Measurements from ENCODE around the gene VSIG1. TPM values are rescaled to one million over a fixed set of nuclear protein-coding genes. Genes with fewer than 3 reads are reported as not detected.

VSIG1 gene
- total and polyA plus RNA-seq, 11 donors, result 0.22 to 0.35 (median 0.25) TPM; not detected in 8

GRCh38 chrX:108070891-108071290, 26.0 kb downstream of the VSIG1 start:
- ATAC-seq, result no peak
- intact Hi-C loops (cut with DNase I), result loop anchor here in 3 of 10 donors (5.0 to 10.0 kb wide), 2 partner anchors 46 to 49 kb away; no protein-coding TSS in a partner anchor
- WGBS, 4 donors, result 57 to 92% (median 66%) methylated on average over 4 of the region's 4 CpGs

GRCh38 chrX:108071578-108071977, 26.7 kb downstream of the VSIG1 start:
- Histone ChIP-seq H3K4me3 (no peak overlapping the region), H3K4me1 (no peaks in the 10 kb centered on the region), H3K9me3 (no peaks in the 10 kb centered on the region), H3K27ac (no peak overlapping the region), H3K36me3 (no peaks in the 10 kb centered on the region), H3K27me3 (peaks cover 0 to 42% (median 0%) of the 10 kb centered on the region in 9 donors)
- no peak for TF ChIP-seq CTCF (IDR thresholded peaks at IDR 0.05)
- no peak for TF ChIP-seq POLR2A (IDR thresholded peaks at IDR 0.05)
- intact Hi-C loops (cut with DNase I), result loop anchor here in 3 of 10 donors (5.0 to 10.0 kb wide), 2 partner anchors 47 to 49 kb away; no protein-coding TSS in a partner anchor
- WGBS, 4 donors, result 74 to 100% (median 85%) methylated on average over 1 of the region's 1 CpG
- DNase-seq (no peak), ATAC-seq (no peak)

More at GRCh38 chrX:108070891-108071290, 26.0 kb downstream of the VSIG1 start:
- H3K4me3 ChIP-seq, result no peak overlapping the region
- no peak for TF ChIP-seq CTCF (IDR thresholded peaks at IDR 0.05)
- no peak for TF ChIP-seq POLR2A (IDR thresholded peaks at IDR 0.05)
- no peak overlapping the region for H3K27ac ChIP-seq
- H3K4me1 ChIP-seq, result no peaks in the 10 kb centered on the region
- no peaks in the 10 kb centered on the region for H3K36me3 ChIP-seq
- no peak for DNase-seq
- H3K9me3 ChIP-seq, result no peaks in the 10 kb centered on the region
- peaks cover 0 to 44% (median 0%) of the 10 kb centered on the region in 9 donors for H3K27me3 ChIP-seq

DNA sequence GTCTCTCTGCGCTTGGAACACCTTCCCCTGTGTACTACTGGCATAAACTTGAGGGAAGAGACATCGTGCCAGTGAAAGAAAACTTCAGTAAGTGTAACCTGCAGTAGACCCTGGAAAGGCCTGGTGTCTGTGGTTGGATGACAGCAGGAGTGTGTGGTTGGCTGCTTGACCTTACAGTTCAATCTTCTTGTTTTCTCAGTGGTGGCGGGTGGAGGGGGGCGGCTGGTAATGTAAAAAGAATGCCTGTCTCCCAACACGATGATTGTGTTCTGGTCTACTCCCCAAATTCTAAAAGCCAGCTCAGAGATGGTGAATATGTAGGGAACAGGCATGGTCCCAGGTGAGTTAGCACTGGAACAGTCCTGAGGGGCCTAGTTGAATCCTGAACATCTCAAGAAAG, 27.9 kb downstream of the VSIG1 start:
- ATAC-seq, result no peak
- 76 to 81% (median 79%) methylated on average over 5 of the region's 5 CpGs for WGBS, 4 donors
- intact Hi-C loops (cut with DNase I), result loop anchor here in 4 of 10 donors (2.0 to 10.0 kb wide), 3 partner anchors 48 to 52 kb away; no protein-coding TSS in a partner anchor
- TF ChIP-seq CTCF (IDR thresholded peaks at IDR 0.05) (no peak), POLR2A (IDR thresholded peaks at IDR 0.05) (no peak)
- no peak overlapping the region for H3K27ac ChIP-seq
- H3K27me3 ChIP-seq, result peaks cover 0 to 33% (median 0%) of the 10 kb centered on the region in 9 donors
- H3K4me1 ChIP-seq, result no peaks in the 10 kb centered on the region
- no peak overlapping the region for H3K4me3 ChIP-seq
- no peak for DNase-seq
- H3K9me3 ChIP-seq, result no peaks in the 10 kb centered on the region
- no peaks in the 10 kb centered on the region for H3K36me3 ChIP-seq

DNA sequence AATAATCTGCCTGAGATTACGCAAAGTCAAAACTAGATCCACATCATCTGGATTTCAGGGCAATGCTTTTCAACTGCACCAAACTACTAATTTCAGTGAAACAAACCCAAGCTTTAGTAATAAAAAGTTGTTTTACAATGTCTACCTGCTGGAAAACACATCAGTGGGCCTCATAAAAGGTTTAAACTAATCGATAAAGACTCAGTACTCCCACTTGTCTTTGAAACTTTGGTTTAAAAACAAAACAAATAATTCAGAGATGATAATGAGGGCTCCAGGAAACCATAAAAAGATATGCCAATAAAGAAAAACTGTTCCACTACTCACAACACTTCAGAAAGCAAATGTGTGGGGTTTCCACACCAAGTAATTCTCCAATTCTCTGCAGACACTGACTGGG, 36.2 kb downstream of the VSIG1 start:
- WGBS, 4 donors, result 85 to 95% (median 89%) methylated on average over 2 of the region's 2 CpGs
- no peak for TF ChIP-seq POLR2A (IDR thresholded peaks at IDR 0.05)
- no peak for TF ChIP-seq CTCF (IDR thresholded peaks at IDR 0.05)
- H3K27ac ChIP-seq, result no peak overlapping the region
- intact Hi-C loops (cut with DNase I), result loop anchor here in 1 of 10 donors (10.0 kb wide), 1 partner anchor 54 kb away; no protein-coding TSS in a partner anchor
- ATAC-seq (no peak), DNase-seq (no peak)
- H3K9me3 ChIP-seq, result no peaks in the 10 kb centered on the region
- H3K27me3 ChIP-seq, result peaks cover 0 to 3% (median 0%) of the 10 kb centered on the region in 9 donors
- H3K4me3 ChIP-seq, result no peak overlapping the region
- H3K36me3 ChIP-seq, result peaks cover 0 to 29% (median 1%) of the 10 kb centered on the region in 9 donors
- no peaks in the 10 kb centered on the region for H3K4me1 ChIP-seq
